Measurements from ENCODE around the gene TAF11. TPM values are rescaled to one million over a fixed set of nuclear protein-coding genes. Genes with fewer than 3 reads are reported as not detected.

TAF11 gene
- total RNA-seq, 1 experiment from 2014 or later = 44.1 TPM

DNA sequence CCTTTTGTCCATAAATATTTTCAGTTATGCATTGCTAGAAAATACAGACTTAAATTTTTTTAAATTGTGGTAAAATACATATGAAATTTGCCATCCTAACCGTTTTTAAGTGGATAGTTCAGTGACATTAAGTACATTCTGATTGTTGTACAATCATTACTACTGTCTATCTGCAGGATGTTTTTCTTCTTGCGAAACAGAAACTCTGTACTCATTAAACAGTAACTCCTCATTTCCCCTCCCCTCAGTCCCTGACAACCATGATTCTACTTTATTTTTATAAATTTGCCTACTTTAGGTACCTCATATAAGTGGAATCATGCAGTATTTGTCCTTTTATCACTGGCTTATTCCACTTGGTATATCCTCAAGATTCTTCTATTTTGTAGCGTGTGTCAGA lies 21.3 kb downstream of the TAF11 start (continued):
- TF ChIP-seq, protein P1, sequence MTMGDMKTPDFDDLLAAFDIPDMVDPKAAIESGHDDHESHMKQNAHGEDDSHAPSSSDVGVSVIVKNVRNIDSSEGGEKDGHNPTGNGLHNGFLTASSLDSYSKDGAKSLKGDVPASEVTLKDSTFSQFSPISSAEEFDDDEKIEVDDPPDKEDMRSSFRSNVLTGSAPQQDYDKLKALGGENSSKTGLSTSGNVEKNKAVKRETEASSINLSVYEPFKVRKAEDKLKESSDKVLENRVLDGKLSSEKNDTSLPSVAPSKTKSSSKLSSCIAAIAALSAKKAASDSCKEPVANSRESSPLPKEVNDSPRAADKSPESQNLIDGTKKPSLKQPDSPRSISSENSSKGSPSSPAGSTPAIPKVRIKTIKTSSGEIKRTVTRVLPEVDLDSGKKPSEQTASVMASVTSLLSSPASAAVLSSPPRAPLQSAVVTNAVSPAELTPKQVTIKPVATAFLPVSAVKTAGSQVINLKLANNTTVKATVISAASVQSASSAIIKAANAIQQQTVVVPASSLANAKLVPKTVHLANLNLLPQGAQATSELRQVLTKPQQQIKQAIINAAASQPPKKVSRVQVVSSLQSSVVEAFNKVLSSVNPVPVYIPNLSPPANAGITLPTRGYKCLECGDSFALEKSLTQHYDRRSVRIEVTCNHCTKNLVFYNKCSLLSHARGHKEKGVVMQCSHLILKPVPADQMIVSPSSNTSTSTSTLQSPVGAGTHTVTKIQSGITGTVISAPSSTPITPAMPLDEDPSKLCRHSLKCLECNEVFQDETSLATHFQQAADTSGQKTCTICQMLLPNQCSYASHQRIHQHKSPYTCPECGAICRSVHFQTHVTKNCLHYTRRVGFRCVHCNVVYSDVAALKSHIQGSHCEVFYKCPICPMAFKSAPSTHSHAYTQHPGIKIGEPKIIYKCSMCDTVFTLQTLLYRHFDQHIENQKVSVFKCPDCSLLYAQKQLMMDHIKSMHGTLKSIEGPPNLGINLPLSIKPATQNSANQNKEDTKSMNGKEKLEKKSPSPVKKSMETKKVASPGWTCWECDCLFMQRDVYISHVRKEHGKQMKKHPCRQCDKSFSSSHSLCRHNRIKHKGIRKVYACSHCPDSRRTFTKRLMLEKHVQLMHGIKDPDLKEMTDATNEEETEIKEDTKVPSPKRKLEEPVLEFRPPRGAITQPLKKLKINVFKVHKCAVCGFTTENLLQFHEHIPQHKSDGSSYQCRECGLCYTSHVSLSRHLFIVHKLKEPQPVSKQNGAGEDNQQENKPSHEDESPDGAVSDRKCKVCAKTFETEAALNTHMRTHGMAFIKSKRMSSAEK (CRISPR knock-in tag; IDR thresholded peaks at IDR 0.05; ENCODE audit: borderline replicate concordance) = no peak
- TF ChIP-seq ZNF416 (CRISPR knock-in tag; IDR thresholded peaks at IDR 0.05) (no peak), IRF2 (CRISPR knock-in tag; IDR thresholded peaks at IDR 0.05; ENCODE audit: borderline replicate concordance, low read depth) (no peak)

DNA sequence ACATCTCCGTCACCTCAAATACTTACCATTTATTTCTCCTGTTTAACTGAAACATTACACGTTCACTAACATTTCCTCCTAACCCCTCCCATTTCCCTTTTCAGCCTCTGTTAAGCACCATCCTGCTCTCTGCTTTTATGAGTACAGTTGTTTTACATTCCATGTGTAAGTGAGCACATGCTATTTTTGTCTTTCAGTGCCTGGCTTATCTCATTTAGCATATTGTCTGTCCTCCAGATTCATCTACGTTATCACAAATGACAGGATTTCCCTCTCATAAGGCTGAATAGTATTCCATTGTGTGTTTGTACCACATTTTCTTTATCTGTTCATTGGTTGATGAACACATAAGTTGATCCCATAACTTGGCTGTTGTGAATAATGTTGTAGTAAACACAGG lies 22.7 kb downstream of the TAF11 start:
- DNase-seq (ENCODE audit: low spot score) (no peak), ATAC-seq (no peak)
- POLR2A ChIA-PET = no interaction called here
- Mint-ChIP-seq H3K4me1 (no peaks in the 10 kb centered on the region), H3K36me3 (peaks cover 24% of the 10 kb centered on the region), H3K4me3 (no peak overlapping the region), H3K27me3 (ENCODE audit: low read depth) (no peaks in the 10 kb centered on the region), H3K27ac (no peak overlapping the region), H3K9me3 (no peaks in the 10 kb centered on the region)
- CTCF ChIA-PET = no interaction called here
- TF ChIP-seq, protein P2, sequence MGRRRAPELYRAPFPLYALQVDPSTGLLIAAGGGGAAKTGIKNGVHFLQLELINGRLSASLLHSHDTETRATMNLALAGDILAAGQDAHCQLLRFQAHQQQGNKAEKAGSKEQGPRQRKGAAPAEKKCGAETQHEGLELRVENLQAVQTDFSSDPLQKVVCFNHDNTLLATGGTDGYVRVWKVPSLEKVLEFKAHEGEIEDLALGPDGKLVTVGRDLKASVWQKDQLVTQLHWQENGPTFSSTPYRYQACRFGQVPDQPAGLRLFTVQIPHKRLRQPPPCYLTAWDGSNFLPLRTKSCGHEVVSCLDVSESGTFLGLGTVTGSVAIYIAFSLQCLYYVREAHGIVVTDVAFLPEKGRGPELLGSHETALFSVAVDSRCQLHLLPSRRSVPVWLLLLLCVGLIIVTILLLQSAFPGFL (CRISPR knock-in tag; IDR thresholded peaks at IDR 0.05; ENCODE audit: borderline replicate concordance) = no peak
- TF ChIP-seq JUN (CRISPR knock-in tag; IDR thresholded peaks at IDR 0.05) (no peak), FOXK1 (CRISPR knock-in tag; IDR thresholded peaks at IDR 0.05) (no peak), TEAD1 (CRISPR knock-in tag; IDR thresholded peaks at IDR 0.05) (no peak), ZNF232 (CRISPR knock-in tag; IDR thresholded peaks at IDR 0.05) (no peak), TEAD4 (CRISPR knock-in tag; IDR thresholded peaks at IDR 0.05) (no peak), MYBL2 (CRISPR knock-in tag; IDR thresholded peaks at IDR 0.05) (no peak), HMGA2 (CRISPR knock-in tag; IDR thresholded peaks at IDR 0.05) (no peak), CBFB (CRISPR knock-in tag; IDR thresholded peaks at IDR 0.05; ENCODE audit: low read depth) (no peak), SP1 (CRISPR knock-in tag; conservative IDR thresholded peaks at IDR 0.05) (no peak), GRHL2 (CRISPR knock-in tag; IDR thresholded peaks at IDR 0.05; ENCODE audit: insufficient replicate concordance, severe bottlenecking) (no peak), ZBTB21 (CRISPR knock-in tag; IDR thresholded peaks at IDR 0.05; ENCODE audit: borderline replicate concordance) (no peak), ZNF138 (CRISPR knock-in tag; conservative IDR thresholded peaks at IDR 0.05) (no peak)
- TF ChIP-seq, protein P3, sequence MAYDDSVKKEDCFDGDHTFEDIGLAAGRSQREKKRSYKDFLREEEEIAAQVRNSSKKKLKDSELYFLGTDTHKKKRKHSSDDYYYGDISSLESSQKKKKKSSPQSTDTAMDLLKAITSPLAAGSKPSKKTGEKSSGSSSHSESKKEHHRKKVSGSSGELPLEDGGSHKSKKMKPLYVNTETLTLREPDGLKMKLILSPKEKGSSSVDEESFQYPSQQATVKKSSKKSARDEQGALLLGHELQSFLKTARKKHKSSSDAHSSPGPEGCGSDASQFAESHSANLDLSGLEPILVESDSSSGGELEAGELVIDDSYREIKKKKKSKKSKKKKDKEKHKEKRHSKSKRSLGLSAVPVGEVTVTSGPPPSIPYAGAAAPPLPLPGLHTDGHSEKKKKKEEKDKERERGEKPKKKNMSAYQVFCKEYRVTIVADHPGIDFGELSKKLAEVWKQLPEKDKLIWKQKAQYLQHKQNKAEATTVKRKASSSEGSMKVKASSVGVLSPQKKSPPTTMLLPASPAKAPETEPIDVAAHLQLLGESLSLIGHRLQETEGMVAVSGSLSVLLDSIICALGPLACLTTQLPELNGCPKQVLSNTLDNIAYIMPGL (CRISPR knock-in tag; IDR thresholded peaks at IDR 0.05) = no peak
- TF ChIP-seq, protein P4, sequence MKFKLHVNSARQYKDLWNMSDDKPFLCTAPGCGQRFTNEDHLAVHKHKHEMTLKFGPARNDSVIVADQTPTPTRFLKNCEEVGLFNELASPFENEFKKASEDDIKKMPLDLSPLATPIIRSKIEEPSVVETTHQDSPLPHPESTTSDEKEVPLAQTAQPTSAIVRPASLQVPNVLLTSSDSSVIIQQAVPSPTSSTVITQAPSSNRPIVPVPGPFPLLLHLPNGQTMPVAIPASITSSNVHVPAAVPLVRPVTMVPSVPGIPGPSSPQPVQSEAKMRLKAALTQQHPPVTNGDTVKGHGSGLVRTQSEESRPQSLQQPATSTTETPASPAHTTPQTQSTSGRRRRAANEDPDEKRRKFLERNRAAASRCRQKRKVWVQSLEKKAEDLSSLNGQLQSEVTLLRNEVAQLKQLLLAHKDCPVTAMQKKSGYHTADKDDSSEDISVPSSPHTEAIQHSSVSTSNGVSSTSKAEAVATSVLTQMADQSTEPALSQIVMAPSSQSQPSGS (CRISPR knock-in tag; IDR thresholded peaks at IDR 0.05; ENCODE audit: borderline replicate concordance, low read depth) = no peak
- TF ChIP-seq, protein P5, sequence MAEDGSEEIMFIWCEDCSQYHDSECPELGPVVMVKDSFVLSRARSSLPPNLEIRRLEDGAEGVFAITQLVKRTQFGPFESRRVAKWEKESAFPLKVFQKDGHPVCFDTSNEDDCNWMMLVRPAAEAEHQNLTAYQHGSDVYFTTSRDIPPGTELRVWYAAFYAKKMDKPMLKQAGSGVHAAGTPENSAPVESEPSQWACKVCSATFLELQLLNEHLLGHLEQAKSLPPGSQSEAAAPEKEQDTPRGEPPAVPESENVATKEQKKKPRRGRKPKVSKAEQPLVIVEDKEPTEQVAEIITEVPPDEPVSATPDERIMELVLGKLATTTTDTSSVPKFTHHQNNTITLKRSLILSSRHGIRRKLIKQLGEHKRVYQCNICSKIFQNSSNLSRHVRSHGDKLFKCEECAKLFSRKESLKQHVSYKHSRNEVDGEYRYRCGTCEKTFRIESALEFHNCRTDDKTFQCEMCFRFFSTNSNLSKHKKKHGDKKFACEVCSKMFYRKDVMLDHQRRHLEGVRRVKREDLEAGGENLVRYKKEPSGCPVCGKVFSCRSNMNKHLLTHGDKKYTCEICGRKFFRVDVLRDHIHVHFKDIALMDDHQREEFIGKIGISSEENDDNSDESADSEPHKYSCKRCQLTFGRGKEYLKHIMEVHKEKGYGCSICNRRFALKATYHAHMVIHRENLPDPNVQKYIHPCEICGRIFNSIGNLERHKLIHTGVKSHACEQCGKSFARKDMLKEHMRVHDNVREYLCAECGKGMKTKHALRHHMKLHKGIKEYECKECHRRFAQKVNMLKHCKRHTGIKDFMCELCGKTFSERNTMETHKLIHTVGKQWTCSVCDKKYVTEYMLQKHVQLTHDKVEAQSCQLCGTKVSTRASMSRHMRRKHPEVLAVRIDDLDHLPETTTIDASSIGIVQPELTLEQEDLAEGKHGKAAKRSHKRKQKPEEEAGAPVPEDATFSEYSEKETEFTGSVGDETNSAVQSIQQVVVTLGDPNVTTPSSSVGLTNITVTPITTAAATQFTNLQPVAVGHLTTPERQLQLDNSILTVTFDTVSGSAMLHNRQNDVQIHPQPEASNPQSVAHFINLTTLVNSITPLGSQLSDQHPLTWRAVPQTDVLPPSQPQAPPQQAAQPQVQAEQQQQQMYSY (CRISPR knock-in tag; IDR thresholded peaks at IDR 0.05) = no peak
